ENCODE results near the gene VAT1L. TPM values are rescaled to one million over a fixed set of nuclear protein-coding genes. Genes with fewer than 3 reads are reported as not detected.

The VAT1L gene
- total and polyA plus RNA-seq, 2 donors (not counting 3 experiments of a cell fraction or from before 2014, with no cell fraction given): 0.46 to 1.5 TPM

DNA sequence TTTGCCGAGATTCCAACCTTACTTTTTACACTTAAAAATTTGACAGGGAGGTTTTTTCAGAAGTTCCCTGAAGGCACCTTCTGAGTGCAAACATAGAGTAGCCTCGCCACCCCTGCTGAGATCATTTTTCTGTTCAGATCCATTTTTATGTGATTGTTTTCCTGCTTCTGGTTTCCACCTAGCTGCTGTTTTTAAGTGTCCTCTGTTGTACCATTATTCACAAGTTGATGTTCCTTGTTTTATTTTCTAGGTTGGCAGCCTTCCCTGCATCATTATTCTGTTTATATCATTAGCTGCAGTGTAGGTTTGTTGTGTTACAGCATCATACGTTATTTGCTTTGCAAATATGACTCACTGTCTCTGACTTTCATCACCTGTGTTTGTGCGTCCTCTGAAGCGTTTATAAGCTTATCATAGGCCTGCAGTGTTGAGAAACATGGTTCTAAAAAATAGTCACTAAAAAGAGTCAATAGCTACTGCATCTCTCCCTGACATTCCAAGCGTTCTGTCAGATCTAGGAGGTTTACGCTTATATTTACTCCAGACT lies 117.1 kb downstream of the VAT1L start:
- Histone ChIP-seq H3K9me3 (replicated peaks; ENCODE audit: control insufficient read depth, insufficient read depth, low read length) (no peaks in the 10 kb centered on the region), H3K36me3 (ENCODE audit: control insufficient read depth in 2 of 2, extremely low read depth in 1 of 2, insufficient read depth in 2 of 2, low read length in 2 of 2) (no peaks in the 10 kb centered on the region), H3K27me3 (ENCODE audit: control insufficient read depth in 2 of 2, insufficient read depth in 2 of 2, low read length in 2 of 2) (no peaks in the 10 kb centered on the region), H3K9ac (replicated peaks; ENCODE audit: extremely low read depth, insufficient read depth, low read length) (no peak overlapping the region), H3K4me3 (replicated peaks in 1 of 3; ENCODE audit: insufficient read depth in 1 of 3, low read depth in 1 of 3, low read length in 3 of 3) (no peak overlapping the region), H3K79me2 (ENCODE audit: control insufficient read depth, insufficient read depth, low read length) (no peaks in the 10 kb centered on the region), H4K20me1 (replicated peaks; ENCODE audit: control insufficient read depth, extremely low read depth, insufficient read depth, low read length) (no peaks in the 10 kb centered on the region), H3K27ac (ENCODE audit: insufficient read depth, low read depth, low read length) (no peak overlapping the region), H3K4me2 (ENCODE audit: insufficient read depth, low read length) (no peak overlapping the region), H3K4me1 (ENCODE audit: control insufficient read depth, extremely low read depth, insufficient read depth, low read length) (no peaks in the 10 kb centered on the region), H2AFZ (ENCODE audit: low read depth, low read length) (no peak overlapping the region), H3K9me1 (replicated peaks; ENCODE audit: control insufficient read depth, extremely low read depth, insufficient read depth, low read length) (no peaks in the 10 kb centered on the region)
- no peak for FAIRE-seq
- CTCF ChIA-PET: interaction anchor here (1.0 kb wide), 1 partner anchor 34 kb away, joined by 4 read pairs; no protein-coding TSS in a partner anchor
- dilution Hi-C loops (cut with MboI; ENCODE audit: extremely low pct_ligation_motif_present, low sequenced_read_pairs) (no loop called here), intact Hi-C loops (cut with micrococcal nuclease) (no loop called here)
- TF ChIP-seq, protein P1, sequence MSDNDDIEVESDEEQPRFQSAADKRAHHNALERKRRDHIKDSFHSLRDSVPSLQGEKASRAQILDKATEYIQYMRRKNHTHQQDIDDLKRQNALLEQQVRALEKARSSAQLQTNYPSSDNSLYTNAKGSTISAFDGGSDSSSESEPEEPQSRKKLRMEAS (IDR thresholded peaks at IDR 0.05; ENCODE audit: insufficient read depth, insufficient read length): no peak
- no peak for TF ChIP-seq MYC (IDR thresholded peaks at IDR 0.05; ENCODE audit: low read depth, low read length)
- no peak for TF ChIP-seq POLR2A (IDR thresholded peaks at IDR 0.05; ENCODE audit: low read depth, low read length)
- TF ChIP-seq, protein P2, sequence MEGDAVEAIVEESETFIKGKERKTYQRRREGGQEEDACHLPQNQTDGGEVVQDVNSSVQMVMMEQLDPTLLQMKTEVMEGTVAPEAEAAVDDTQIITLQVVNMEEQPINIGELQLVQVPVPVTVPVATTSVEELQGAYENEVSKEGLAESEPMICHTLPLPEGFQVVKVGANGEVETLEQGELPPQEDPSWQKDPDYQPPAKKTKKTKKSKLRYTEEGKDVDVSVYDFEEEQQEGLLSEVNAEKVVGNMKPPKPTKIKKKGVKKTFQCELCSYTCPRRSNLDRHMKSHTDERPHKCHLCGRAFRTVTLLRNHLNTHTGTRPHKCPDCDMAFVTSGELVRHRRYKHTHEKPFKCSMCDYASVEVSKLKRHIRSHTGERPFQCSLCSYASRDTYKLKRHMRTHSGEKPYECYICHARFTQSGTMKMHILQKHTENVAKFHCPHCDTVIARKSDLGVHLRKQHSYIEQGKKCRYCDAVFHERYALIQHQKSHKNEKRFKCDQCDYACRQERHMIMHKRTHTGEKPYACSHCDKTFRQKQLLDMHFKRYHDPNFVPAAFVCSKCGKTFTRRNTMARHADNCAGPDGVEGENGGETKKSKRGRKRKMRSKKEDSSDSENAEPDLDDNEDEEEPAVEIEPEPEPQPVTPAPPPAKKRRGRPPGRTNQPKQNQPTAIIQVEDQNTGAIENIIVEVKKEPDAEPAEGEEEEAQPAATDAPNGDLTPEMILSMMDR (IDR thresholded peaks at IDR 0.05; ENCODE audit: extremely low read depth in 1 of 2, insufficient read depth in 1 of 2, low read depth in 1 of 2, low read length in 2 of 2): no peak
- TF ChIP-seq POLR2AphosphoS5 (IDR thresholded peaks at IDR 0.05; ENCODE audit: insufficient read depth, low read depth, low read length): no peak
- TF ChIP-seq JUN (IDR thresholded peaks at IDR 0.05; ENCODE audit: borderline replicate concordance, insufficient read depth, insufficient read length, low read depth): no peak
- no peak for TF ChIP-seq EZH2 (IDR thresholded peaks at IDR 0.05; ENCODE audit: borderline replicate concordance, low read depth, low read length, severe bottlenecking)
- TF ChIP-seq GATA2 (IDR thresholded peaks at IDR 0.05; ENCODE audit: insufficient read depth, insufficient read length, low read depth, low read length): no peak
- no peak for TF ChIP-seq FOS (IDR thresholded peaks at IDR 0.05; ENCODE audit: borderline replicate concordance, insufficient read depth, low read length)
- DNase-seq (ENCODE audit: low read depth, low spot score): no peak
- POLR2A ChIA-PET: no interaction called here
- no TSS peak for BruUV-seq (replicated peaks)
